Astrocyte (in vitro differentiated cells and primary cell): Measurements from ENCODE around the gene MEGF11.

Experiments
- CTCF ChIP-seq: IDR thresholded peaks from 2 replicates; pipeline ENCODE4 v1.5.1; 2011; ENCODE audit warnings: low read depth, mild to moderate bottlenecking, inconsistent platforms, low read length, moderate library complexity; ENCODE audit not compliant: insufficient read depth
- EZH2 ChIP-seq: IDR thresholded peaks from 2 replicates; pipeline ENCODE4 v1.6.1; 2012; ENCODE audit warnings: mild to moderate bottlenecking, low read length, inconsistent platforms; ENCODE audit not compliant: insufficient read depth

- TF ChIP-seq CTCF, result no peak
- no peak for TF ChIP-seq EZH2
These were observed 333.4 kb downstream of the MEGF11 start for GRCh38 chr15:65920121-65920520.
